GM21619 (cell line): ENCODE data around the gene ZNF273.
"Not testable (repeated sequence)": the region's sequence is repeated elsewhere in the genome, so short reads cannot be mapped to it uniquely, and the experiment has no call there.

ENCODE experiments used
- ATAC-seq: cut with Tn5 transposase; IDR thresholded peaks from one replicate; pipeline ENCODE4 v1.9.1; 2021; ENCODE audit not compliant: unreplicated experiment

The ZNF273 gene

GRCh38 chr7:64944667-64945502 lies 41.8 kb downstream of the ZNF273 start:
- ATAC-seq = not testable (repeated sequence)

GRCh38 chr7:64945503-64946175 lies 42.6 kb downstream of the ZNF273 start:
- ATAC-seq = no peak

GRCh38 chr7:64946772-64947171 lies 43.7 kb downstream of the ZNF273 start:
- no peak for ATAC-seq

GRCh38 chr7:64947252-64948000 lies 44.4 kb downstream of the ZNF273 start:
- no peak for ATAC-seq

GRCh38 chr7:64948774-64949173 lies 45.7 kb downstream of the ZNF273 start:
- not testable (repeated sequence) for ATAC-seq

GRCh38 chr7:64950673-64951072 lies 47.6 kb downstream of the ZNF273 start:
- not testable (repeated sequence) for ATAC-seq

GRCh38 chr7:64951250-64951848 lies 48.3 kb downstream of the ZNF273 start:
- ATAC-seq = no peak

GRCh38 chr7:64959072-64959747 lies 56.1 kb downstream of the ZNF273 start:
- ATAC-seq = no peak

- no peak for ATAC-seq
These were observed 62.5 kb downstream of the ZNF273 start for GRCh38 chr7:64965594-64965993.

GRCh38 chr7:64978497-64979203 lies 75.6 kb downstream of the ZNF273 start:
- no peak for ATAC-seq
